ENCODE data around the gene KAT14.
A peak's percentile ranks its signal among the peaks of the same experiment; 100 is the strongest.
"Not testable (repeated sequence)": the region's sequence is repeated elsewhere in the genome, so short reads cannot be mapped to it uniquely, and the experiment has no call there.

KAT14 gene, protein sequence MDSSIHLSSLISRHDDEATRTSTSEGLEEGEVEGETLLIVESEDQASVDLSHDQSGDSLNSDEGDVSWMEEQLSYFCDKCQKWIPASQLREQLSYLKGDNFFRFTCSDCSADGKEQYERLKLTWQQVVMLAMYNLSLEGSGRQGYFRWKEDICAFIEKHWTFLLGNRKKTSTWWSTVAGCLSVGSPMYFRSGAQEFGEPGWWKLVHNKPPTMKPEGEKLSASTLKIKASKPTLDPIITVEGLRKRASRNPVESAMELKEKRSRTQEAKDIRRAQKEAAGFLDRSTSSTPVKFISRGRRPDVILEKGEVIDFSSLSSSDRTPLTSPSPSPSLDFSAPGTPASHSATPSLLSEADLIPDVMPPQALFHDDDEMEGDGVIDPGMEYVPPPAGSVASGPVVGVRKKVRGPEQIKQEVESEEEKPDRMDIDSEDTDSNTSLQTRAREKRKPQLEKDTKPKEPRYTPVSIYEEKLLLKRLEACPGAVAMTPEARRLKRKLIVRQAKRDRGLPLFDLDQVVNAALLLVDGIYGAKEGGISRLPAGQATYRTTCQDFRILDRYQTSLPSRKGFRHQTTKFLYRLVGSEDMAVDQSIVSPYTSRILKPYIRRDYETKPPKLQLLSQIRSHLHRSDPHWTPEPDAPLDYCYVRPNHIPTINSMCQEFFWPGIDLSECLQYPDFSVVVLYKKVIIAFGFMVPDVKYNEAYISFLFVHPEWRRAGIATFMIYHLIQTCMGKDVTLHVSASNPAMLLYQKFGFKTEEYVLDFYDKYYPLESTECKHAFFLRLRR

DNA sequence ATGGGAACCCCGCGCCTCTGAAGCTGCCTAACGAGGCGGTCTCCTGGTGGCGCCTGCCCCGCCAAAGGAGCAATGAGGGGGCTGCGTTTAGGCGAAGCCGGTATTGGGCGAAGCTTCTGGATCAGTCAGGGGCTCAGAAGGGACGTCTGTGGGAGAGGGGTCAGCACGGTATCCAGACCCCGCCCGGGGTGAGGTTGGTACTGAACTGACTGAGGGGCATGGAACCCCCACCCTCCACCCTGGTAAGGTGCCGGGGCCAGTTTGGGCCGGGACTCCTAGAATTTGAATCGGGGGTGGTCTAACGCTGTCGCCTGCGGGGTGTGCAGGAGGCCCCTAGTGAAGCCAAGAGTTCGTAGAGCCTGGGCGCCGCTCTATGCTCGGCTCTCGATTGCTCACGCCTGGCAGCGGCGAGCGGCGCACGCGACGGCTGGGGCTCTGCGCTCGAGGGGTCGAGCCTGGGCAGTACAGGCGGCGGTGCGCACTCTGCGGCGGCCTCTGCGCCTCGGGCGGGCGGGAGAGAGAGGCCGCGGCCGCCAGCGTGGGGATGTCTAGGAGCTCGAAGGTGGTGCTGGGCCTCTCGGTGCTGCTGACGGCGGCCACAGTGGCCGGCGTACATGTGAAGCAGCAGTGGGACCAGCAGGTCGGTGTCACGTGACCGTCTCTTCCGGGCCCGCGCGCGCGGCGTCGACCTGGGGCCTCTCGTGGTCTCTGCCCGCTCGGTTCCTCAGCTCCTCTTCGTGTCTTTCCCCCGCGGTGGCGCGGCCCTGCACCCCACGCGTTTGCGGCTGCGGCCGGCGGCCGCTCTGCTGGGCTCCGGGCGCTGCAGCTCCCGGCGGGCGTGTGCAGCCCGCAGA, at the start of gene KAT14, which contains the start of gene PET117:
Gene KAT14, plus strand, starts transcription at position 452 of the 854 bp plus-strand sequence. CDS start 4,798 bp downstream, outside the sequence.
Gene PET117, plus strand, starts transcription at position 452 of the 854 bp plus-strand sequence. Its CDS starts 93 bp downstream, at position 545.
- DNase-seq = peak in 55 of 56 donors; percentile 47 to 93 (median 85)

GRCh38 chr20:18088298-18088697, 49.4 kb upstream of the KAT14 start:
- DNase-seq = not testable (repeated sequence)

DNA sequence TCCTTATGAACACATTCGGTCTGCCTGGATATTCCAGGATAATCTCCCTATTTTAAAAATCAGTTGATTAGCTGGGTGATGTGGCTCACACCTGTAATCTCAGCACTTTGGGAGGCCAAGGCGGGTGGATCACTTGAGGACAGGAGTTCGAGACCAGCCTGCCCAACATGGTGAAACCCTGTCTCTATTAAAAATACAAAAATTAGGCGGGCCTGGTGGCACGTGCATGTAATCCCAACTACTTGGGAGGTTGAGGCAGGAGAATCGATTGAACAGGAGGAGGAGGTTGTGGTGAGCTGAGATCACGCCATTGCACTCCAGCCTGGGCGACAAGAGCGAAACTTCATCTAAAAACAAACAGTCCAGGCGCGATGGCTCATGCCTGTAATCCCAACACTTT, 48.8 kb upstream of the KAT14 start:
- not testable (repeated sequence) for DNase-seq

GRCh38 chr20:18090044-18090443, 47.6 kb upstream of the KAT14 start:
- no peak for DNase-seq

GRCh38 chr20:18090477-18090876, 47.2 kb upstream of the KAT14 start:
- DNase-seq = no peak

DNA sequence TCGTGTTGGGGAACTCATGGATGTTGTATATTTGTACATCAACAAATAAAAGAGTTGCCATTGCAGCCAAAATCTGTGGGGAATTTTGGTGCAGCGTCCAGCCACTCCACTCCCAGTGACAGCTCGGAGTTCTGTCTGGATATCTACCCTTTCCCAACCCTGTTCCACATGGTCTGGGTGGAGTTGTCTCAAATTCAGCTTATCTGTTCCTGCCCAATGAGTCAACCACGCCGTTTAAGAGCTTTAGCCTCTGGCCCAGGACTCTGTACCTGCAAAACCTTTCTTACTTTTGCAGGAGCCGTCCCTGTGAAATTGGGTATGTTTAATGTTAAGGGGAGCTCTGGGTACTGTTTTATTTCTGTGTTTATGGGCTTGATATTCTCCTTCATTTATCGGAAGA, 46.0 kb upstream of the KAT14 start:
- DNase-seq = no peak

GRCh38 chr20:18092890-18093289, 44.8 kb upstream of the KAT14 start:
- DNase-seq = no peak

DNA sequence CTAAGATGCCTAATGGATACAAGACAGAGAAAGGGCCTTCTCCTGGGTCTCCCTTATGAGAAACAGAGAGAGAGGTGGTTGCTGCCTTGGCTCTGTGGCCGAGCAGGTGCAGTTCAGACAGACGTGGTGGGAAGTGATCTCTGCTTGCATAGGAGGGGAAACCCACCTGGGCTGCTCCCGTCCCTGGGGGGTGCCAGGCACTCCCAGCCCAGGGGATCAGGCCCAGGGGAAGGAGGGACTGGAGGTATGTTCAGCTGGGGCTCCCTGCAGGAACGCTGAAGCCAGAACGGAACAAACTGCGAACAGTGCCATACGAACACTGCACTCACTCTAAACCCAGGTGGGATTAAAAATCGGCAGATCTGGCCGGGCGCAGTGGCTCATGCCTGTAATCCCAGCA, 44.3 kb upstream of the KAT14 start:
- no peak for DNase-seq

GRCh38 chr20:18094191-18094590, 43.5 kb upstream of the KAT14 start:
- DNase-seq = no peak

DNA sequence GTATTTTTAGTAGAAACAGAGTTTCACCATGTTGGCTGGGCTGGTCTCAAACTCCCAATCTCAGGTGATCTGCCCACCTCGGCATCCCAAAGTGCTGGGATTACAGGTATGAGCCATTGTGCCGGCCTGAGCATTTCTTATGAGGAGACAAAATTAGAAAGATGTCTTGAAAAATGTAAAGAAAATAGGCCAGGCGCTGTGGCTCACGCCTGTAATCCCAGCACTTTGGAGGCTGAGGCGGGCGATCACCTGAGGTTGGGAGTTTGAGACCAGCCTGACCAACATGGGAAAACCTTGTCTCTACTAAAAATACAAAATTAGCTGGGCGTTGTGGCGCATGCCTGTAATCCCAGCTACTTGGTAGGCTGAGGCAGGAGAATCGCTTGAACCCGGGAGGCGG, 37.1 kb upstream of the KAT14 start:
- not testable (repeated sequence) for DNase-seq

GRCh38 chr20:18101125-18101810, 36.4 kb upstream of the KAT14 start:
- DNase-seq = peak in 1 of 56 donors; percentile 4

DNA sequence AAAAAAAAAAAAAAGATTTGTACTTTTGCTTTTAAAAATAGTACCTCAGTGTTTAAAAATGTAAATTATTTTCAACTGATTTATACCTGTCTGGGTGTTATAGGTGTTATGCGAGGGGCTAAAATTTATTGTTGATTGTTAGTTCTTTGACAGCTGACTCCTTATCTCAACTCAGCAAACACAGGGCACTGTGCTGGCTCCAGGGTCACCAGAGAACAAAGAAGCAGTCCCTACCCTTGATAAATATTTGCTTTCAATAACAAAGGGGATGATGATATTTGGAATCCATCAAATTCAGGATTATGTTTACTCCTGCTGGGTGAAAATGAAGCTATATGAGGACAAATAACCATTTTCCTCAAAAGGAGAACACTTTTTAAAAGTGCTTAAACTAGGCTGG, 34.2 kb upstream of the KAT14 start:
- DNase-seq = no peak

DNA sequence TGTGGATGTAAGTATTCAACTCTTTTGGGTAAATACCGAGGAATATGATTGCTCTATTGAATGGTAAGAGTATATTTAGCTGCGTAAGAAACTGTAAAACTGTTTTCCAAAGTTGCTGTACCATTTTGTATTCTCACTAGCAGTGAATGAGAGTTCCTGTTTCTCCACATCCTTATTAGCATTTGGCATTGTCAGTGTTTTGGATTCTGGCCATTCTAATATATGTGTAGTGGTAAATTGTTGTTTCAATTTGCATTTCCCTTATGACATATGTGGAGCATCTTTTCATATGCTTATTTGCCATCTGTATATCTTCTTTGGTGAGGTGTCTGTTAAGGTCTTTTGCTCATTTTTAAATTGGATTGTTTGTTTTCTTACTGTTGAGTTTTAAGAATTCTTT, 29.3 kb upstream of the KAT14 start:
- DNase-seq = no peak

- DNase-seq = not testable (repeated sequence)
Measured at GRCh38 chr20:18128574-18128973, 9.1 kb upstream of the KAT14 start.

- no peak for DNase-seq
Measured at GRCh38 chr20:18132663-18133062, 5.0 kb upstream of the KAT14 start.

- DNase-seq = no peak
Measured at GRCh38 chr20:18133962-18134361, 3.7 kb upstream of the KAT14 start.

GRCh38 chr20:18138266-18138582, 561 bp downstream of the KAT14 start:
- peak in 1 of 56 donors; percentile 30 for DNase-seq

GRCh38 chr20:18138639-18139583, 1.2 kb downstream of the KAT14 start:
- DNase-seq = no peak

DNA sequence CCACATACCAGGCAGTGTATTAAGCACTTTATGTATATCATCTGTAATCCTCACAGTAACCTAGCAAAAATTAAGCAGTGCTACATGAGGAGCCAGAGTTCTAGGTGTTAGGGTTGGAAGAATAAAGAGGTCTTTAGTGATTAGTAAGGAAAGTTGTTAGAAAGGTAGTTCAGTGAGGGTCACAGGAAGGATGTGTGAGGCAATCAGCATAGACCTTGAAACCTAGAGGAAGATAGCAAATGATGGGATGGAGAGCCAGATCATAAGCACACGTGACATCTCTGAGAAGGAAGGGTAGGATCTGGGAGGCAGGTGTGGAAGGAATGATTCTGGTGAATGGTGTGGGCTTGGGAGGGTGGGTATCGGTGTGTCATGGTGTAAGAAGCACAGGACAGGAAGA, 2.2 kb downstream of the KAT14 start:
- DNase-seq = no peak

All from nucleus accumbens (tissue), 56 donors.